ENCODE results near the gene CLK2.
"Not testable (repeated sequence)": the region's sequence is repeated elsewhere in the genome, so short reads cannot be mapped to it uniquely, and the experiment has no call there.

The CLK2 gene

DNA sequence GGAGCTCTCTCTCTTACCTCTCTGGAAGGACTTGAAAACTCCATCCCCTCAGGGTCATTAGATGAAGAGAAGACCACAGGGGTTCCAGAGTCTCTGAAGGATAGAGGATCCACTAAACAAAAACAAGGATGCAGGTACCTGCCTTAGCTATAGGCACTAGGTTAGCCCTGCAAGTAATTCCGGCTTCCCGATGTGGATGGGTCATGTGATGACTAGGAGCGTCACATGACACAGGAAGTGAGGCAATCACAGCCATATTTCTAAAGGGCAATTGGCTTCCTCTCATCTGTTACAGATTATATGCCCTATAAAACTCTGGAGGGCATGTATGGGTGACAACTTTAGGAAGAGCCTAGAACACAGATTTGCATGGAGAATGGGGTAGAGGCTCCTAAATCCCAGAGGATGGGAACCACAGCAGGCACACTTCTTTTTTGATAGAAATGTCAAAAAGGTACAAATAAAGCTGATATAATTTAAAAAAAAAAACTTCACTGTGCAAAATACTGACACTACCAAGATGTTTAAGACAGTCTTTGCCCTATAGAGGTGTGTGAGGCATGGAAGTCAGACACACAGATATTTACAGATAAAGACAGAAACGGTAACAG lies 32.1 kb downstream of the CLK2 start:
- peak; percentile 50 to 70 for DNase-seq

DNA sequence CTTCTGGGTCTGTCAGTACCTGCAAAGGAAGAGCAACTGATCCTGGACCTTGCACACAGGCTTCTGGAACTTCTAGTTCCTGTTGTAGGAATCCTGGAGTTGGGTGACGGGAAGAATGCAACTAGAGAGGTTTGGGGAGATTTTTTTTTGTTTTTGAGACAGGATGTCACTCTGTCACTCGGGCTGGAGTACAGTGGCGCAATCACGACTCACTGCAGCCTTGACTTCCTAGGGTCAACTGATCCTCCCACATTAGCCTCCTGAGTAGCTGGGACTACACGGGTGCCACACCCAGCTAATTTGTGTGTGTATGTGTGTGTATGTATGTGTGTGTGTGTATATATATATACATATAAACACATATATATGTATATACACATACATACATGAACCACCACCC lies 36.9 kb downstream of the CLK2 start:
- no peak for DNase-seq

DNA sequence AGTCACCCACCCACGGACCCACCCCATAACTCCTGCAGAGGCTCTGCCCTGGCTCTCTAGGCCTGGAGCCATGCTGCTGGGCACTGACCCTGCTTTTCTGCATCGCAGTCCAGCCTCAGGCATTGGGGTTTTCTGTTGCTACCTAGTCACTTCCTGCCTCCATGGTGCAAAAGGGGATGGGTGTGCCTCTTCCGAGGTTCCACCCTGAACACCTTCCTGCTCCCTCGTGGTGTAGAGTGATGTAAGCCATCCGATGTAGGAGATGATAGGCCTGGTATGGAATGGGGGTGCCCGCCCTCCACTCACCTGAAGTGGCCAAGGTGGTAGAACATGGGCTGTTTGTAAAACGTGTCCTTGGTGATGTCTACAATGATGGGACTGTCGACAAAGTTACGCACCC lies 37.9 kb downstream of the CLK2 start:
- DNase-seq, result not testable (repeated sequence)

DNA sequence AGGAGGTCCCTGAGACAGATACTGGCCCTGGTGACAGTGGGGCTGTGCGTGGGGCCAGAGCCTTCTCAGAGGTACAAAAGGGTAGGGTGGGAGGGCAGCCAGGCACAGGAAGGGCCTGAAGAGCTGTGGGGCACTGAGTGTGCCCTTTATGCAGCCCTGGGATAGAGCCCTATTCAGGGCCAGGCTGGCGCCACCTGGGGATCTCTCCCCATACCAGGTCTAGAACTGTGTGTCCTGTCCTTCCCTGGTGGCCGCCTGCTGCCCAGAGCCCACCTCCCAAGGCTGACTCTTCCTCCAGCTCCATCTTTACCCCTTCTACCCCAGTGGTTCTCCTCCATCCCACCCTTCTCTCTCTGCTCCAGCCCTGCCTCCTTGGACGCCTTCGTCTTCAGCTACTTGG lies 39.8 kb downstream of the CLK2 start:
- DNase-seq, result not testable (repeated sequence)

DNA sequence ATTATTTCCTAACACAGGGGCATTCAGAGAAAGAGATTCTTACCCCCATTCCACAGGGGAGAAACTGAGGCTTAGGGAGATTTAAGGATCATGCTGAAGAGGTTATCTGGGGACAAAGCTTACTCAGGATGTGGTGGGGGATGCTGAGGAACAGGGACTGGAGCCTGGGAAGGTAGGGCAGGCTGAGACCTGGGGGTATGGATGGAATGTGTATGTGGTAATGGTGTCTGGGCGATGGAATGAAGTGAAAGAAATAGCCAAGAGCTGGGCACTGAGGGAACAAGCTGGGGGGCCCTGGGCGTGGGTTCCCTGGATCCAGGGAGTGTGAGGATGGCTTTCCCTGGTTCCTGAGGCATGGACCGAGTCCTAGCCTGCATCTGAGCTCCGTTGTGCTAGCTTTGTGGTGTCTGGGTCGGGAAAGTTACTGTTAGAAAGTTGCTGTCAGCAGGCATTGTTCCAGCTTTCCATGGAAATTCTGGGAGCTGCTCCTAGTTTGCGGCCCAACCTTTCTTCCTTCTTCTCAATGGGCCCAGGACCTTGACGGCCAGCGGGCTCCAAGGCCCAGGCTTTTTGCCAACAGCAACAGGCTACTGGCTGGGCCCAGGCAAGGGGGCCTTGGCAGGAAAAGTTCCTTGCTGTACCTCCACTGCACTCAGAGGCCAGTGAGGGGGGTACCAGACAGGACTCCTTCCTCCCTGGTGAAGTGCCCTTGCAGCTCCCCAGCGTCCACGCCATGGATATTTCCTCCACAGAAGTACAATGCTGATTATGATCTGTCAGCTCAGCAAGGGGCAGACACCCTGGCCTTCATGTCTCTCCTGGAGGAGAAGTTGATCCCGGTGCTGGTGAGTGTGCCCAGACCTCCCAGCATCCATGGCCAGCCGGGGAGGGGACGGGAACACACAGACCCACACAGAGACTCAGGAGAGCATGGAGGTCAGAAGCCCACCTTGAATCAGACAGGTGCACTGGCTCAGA lies 41.0 kb downstream of the CLK2 start:
- DNase-seq, result not testable (repeated sequence)

DNA sequence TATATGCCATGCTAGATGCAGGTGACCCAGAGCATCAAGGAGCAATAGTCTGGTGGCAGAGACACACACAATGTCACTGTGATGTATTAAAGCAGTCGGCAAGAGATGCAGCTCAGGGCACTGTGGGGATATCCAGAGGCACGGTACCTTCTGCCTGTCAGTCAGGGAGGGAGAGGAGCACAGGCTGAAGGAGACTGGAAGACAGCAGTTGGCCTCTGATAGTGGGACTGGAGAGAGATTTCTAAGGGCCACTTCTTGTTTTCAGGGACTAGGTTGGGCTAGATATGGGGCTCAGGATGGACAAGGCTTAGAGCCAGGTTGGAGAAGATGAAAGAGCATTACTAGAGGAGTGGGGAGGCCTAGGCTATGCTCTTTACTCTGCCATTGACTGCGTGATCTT lies 42.0 kb downstream of the CLK2 start:
- DNase-seq, result not testable (repeated sequence)

DNA sequence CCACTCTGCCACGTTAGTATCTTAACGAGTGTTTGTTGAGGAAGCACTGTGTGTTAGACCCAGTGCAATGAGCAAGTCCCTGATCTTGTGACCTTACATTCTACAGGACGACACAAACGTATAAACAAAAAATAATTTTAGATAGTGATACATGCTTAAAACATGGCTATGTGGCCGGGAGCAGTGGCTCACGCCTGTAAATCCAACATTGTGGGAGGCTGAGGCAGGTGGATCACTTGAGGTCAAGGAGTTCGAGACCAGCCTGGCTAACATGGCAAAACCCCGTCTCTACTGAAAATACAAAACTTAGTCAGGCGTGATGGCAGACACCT lies 45.2 kb downstream of the CLK2 start:
- no peak for DNase-seq

DNA sequence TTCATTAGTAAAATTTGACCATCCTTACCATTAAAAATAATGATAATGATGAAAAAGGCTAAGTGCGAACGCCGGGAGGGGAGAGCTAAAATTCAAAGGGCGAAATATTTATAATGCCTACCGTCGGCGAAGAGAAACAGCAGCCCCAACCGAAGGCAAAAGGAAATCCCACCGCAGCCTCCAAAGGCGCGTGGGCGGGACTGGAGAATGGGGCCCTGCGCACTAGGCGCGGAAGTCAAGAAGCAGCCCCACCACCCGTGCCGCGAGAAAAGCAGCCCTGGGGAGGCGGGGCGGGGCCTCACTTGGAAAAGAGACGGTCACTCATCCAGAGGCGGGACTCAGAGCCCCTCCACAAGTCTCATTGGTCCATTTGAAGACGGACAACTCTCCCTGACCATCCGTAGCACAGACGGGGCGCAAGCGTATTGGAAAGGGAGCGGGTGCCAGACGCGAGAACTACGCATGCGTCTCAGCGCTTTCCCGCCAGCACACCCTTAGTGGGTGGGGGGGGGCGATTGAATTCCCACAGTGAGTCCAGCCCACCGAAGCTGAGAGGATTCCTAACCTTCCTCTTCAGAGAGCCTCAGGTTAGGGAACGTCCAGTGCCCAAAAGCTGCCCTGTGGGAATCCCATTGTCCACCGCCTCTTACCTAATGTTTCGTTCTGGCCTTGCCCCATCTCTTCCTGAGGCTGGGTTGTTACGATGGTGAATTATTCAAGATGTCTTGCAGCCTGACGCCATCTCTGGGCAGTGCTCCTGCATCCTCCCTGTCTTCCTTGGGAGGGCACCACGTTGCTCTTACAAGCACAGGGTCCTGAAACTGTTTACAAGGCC lies 45.8 kb downstream of the CLK2 start:
- peak; percentile 99 to 100 for DNase-seq

DNA sequence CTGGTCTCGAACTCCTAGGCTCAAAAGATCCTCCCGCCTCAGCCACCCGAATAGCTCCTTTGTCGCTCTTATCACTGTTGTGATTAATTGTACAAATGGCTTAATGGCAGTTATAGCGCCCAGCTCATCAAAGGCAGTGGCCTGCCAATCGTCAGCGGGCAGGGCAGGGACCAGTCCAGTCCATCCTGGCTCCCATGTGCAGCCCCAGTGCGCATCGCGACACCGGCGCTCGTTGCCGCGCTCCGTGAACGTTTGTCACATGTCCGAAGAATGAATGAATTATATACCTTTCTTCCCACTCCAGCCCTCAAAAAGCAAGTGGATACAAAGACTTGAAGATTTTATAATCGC lies 46.4 kb downstream of the CLK2 start:
- DNase-seq, result peak in 1 of 2 donors; percentile 65

DNA sequence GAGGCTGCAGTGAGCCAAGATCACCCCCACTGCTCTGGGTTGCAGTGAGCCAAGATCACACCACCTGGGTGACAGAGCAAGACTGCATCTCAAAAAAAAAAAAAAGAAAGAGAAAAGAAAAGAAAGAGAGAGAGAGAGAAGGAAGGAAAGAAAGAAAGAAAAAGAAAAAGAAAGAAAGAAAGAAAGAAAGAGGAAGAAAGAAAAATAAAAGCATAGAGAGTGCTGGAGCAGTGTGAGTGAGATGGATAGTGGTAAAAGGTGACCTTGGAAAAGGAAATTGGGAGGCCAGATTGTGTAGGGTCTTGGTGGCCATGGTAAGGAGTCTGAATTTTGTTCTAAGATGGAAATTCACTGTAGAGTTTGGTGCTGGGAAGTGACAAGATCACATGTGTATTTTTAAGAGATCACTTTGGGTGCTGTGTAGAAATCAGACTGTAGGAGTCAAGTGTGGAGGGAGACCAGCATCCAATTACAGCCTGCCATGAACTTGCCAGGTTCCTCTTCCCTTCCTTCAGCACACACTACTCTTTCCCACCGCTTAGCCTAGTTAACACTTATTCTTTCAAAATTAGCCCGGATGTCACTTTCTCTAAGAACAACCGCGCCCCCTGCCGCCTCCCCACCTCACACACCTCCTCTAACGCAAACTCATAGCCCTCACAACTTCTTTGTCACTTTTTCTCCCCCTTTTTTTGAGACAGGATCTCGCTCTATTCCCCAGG lies 47.0 kb downstream of the CLK2 start:
- DNase-seq, result peak; percentile 81 to 83

DNA sequence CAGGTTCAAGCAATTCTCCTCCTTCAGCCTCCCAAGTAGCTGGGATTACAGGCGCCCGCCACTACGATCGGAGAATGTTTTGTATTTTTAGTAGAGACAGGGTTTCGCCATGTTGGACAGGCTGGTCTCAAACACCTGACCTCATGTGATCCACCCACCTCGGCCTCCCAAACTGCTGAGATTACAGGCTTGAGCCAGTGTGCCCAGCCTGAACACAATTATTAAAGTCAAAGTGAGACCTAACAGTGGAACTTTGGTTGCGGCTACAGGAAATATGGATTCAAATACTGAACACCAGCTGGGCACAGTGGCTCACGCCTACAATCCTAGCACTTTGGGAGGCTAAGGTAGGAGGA lies 47.9 kb downstream of the CLK2 start:
- not testable (repeated sequence) for DNase-seq

DNA sequence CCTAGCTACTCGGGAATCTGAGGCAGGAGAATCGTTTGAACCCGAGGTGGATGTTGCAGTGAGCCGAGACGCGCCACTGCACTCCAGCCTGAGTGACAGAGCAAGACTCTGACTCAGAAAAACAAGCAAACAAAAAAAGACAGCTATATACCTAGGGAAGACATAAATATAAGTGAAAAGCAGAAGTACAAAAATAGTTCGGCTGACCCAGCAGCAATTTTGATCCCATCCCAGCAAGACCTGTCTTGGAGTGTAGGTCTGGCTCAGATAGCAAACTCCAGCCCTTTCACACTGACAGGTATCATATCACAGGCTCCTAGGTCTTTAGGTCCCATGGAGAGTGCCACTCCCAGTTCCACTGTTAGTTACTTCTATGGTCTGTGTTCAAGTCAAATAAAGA lies 50.3 kb downstream of the CLK2 start:
- no peak for DNase-seq

DNA sequence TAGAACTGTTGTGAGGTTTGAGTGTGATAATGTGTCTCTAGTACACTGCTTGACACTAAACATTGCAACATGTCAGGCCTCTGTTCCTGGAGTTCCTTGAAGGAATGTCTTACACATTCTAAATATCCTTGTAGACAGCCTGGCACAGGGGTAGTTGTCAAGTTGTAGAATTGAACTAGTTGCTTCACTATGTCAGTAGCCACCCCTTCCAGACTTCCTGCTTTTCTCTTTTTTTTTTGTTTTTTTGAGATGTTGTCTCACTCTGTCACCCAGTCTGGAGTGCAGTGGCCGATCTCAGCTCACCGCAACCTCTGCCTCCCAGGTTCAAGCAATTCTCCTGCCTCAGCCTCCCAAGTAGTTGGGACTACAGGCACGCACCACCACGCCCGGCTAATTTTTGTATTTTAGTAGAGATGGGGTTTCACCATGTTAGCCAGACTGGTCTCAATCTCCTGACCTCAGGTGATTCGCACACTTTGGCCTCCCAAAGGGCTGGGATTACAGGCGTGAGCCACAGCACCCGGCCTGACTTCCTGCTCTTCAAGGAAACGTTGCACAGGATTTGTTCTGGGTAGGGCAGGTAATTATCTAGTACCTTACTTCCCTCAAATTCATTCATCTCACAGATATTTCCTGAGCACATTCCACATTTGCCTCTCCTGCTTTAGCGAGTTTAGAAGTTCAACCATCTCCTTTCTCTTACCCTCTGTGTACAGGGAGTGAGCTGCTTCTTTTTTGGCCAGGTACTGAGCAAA lies 52.9 kb downstream of the CLK2 start:
- DNase-seq, result not testable (repeated sequence)

DNA sequence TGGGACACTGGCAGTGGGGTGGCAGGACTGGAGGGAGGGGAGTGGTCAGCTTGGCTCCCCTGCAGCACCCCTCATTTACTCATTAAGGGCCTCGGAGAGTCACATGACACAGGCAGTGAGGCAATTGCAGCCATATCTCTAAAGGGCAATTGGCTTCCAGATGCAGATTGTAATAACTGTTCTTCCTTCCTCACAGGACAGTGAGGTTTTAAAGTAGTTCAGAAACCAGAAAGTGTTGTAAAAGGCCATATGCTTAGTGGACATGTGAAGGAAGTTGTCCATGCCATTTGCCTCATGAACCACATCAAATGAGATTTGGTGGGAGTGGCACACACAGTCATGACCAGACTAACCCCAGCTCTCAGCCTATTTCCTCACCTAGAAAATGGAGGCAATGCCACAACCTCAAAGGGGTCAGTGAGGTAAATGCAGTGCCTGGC lies 53.7 kb downstream of the CLK2 start:
- no peak for DNase-seq

DNA sequence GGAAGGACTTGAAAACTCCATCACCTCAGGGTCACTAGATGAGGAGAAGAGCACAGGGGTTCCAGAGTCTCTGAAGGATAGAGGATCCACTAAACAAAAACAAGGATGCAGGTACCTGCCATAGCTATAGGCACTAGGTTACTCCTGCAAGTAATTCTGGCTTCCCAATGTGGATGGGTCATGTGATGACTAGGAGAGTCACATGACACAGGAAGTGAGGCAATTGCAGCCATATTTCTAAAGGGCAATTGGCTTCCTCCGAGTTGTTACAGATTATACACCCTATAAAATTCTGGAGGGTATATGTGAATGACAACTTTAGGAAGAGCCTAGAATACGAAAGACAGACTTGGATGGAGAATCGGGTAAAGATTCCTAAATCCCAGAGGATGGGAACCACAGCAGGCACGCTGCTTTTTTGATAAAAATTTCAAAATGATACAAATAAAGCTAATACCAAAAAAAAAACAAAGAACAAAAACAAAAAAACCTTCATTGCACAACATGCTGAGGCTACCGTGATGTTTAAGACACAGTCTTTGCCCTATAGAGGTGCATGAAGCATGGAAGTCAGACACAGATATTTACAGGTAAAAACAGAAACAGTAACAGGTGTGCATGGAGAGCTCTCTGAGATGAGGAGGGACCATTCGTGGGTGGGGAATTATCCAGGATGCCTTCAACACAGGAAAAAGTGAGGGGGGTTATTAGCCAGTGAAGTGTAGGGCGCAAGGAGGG lies 54.3 kb downstream of the CLK2 start:
- DNase-seq, result no peak

DNA sequence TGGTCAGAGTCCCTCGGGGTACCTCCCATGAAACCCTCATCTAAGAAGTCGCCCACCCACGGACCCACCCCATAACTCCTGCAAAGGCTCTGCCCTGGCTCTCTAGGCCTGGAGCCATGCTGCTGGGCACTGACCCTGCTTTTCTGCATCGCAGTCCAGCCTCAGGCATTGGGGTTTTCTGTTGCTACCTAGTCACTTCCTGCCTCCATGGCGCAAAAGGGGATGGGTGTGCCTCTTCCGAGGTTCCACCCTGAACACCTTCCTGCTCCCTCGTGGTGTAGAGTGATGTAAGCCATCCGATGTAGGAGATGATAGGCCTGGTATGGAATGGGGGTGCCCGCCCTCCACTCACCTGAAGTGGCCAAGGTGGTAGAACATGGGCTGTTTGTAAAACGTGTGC lies 58.6 kb downstream of the CLK2 start:
- DNase-seq, result not testable (repeated sequence)

Measured in stimulated activated CD4-positive, alpha-beta T cell treated with anti-CD3 and anti-CD28 coated beads, Interleukin-2, amount 100 ng/mL, for 24 hours (primary cell).